GM12878 (cell line): Measurements from ENCODE around the gene BANP. TPM values are rescaled to one million over a fixed set of nuclear protein-coding genes. Genes with fewer than 3 reads are reported as not detected.

ENCODE experiments used
- ATAC-seq: fragments of 200-7000 bp; cut with Tn5 transposase; 3 replicates; pipeline ENCODE4 v1.9.1; 2020; ENCODE audit warnings: mild to moderate bottlenecking, moderate library complexity
- BruUV-seq: library from RNA; stranded (reverse); fragments of 400-500 nt; replicated peaks from 2 replicates; lab custom pipeline; 2021; lab: Mats Ljungman, UMichigan
- CTCF ChIA-PET: fragments of 300-600 bp; sonication (Branson Sonifier 250); formaldehyde crosslinking; extraction: SDS; loops from one replicate; lab custom pipeline; 2021; ENCODE audit warnings: inconsistent platforms; lab: Yijun Ruan, JAX
- POLR2A ChIA-PET: fragments of 350-600 bp; formaldehyde crosslinking; extraction: SDS; loops from one replicate; lab custom pipeline; 2021; ENCODE audit warnings: inconsistent platforms; lab: Charles Lee
- RAD21 ChIA-PET: fragments of 300-600 bp; sonication (Branson Sonifier 250); formaldehyde crosslinking; loops from one replicate; lab custom pipeline; 2023; ENCODE audit warnings: antibody characterized with exemption; ENCODE audit not compliant: unreplicated experiment; lab: Charles Lee
- SMC1A ChIA-PET: fragments of 300-600 bp; sonication (Branson Sonifier 250); formaldehyde crosslinking; loops from one replicate; lab custom pipeline; 2023; ENCODE audit not compliant: unreplicated experiment, uncharacterized antibody; lab: Charles Lee
- DNase-seq: peaks from one replicate; pipeline ENCODE4 v3.0.0-alpha.2; 2011; ENCODE audit warnings: low read depth, low spot score
- FAIRE-seq: peaks from 3 replicates; lab custom pipeline; 2011; peaks lifted over from hg19 to GRCh38; lab: Jason Lieb, UNC
- H2AFZ ChIP-seq: 2 replicates; pipeline ENCODE4 v1.6.0; 2011; ENCODE audit warnings: low read depth, low read length, control low read depth; ENCODE audit not compliant: control insufficient read depth
- H3K27ac ChIP-seq: 2 replicates; pipeline ENCODE4 v1.5.1; 2011; ENCODE audit warnings: control low read depth; ENCODE audit not compliant: control insufficient read depth, insufficient read depth
- H3K27me3 ChIP-seq, 2 experiments: replicated peaks in 1 of 2; 2 replicates each; pipeline versions ENCODE4 v1.6.0 to v1.6.1; 2011; ENCODE audit warnings: low read length in 1 of 2; ENCODE audit not compliant: control insufficient read depth in 2 of 2, insufficient read depth in 2 of 2
- H3K36me3 ChIP-seq, 2 experiments: 2 replicates each; pipeline ENCODE4 v1.5.1; 2011; ENCODE audit warnings: low read length in 1 of 2; ENCODE audit not compliant: control insufficient read depth in 2 of 2, insufficient read depth in 2 of 2
- H3K4me1 ChIP-seq: 2 replicates; pipeline ENCODE4 v1.6.1; 2011; ENCODE audit warnings: mild to moderate bottlenecking, low read length, moderate library complexity, mixed read lengths; ENCODE audit not compliant: control insufficient read depth, insufficient read depth
- H3K4me2 ChIP-seq: 2 replicates; pipeline ENCODE4 v1.6.0; 2011; ENCODE audit warnings: control low read depth; ENCODE audit not compliant: control insufficient read depth, insufficient read depth
- H3K4me3 ChIP-seq: fragments of 200-600 bp; sonication (generic); 2 replicates; pipeline ENCODE4 v1.5.1; 2016
- H3K79me2 ChIP-seq: 2 replicates; pipeline ENCODE4 v1.6.0; 2011; ENCODE audit warnings: low read length; ENCODE audit not compliant: control insufficient read depth, insufficient read depth
- H3K9ac ChIP-seq: 2 replicates; pipeline ENCODE4 v1.8.0; 2011; ENCODE audit warnings: low read length, control low read depth, mixed read lengths; ENCODE audit not compliant: control insufficient read depth, insufficient read depth
- H3K9me3 ChIP-seq: replicated peaks from 3 replicates; pipeline ENCODE4 v1.5.1; 2011; ENCODE audit warnings: mild to moderate bottlenecking, low read length; ENCODE audit not compliant: control insufficient read depth, insufficient read depth
- H4K20me1 ChIP-seq: 2 replicates; pipeline ENCODE4 v1.6.0; 2011; ENCODE audit not compliant: control insufficient read depth, insufficient read depth
- CHD1 ChIP-seq: IDR thresholded peaks from 2 replicates; pipeline ENCODE4 v1.6.1; 2012; ENCODE audit warnings: low read depth, low read length, improper control_type of control experiment
- ETV6 ChIP-seq, 2 experiments: fragments of 450-650 bp in 1 of 2; IDR thresholded peaks in 1 of 2; conservative IDR thresholded peaks in 1 of 2; 2 replicates each; pipeline ENCODE4 v1.6.1; 2014; ENCODE audit warnings: antibody characterized with exemption in 1 of 2, borderline replicate concordance in 1 of 2, low read depth in 1 of 2, mild to moderate bottlenecking in 1 of 2, moderate library complexity in 1 of 2
- FOS ChIP-seq: IDR thresholded peaks from 3 replicates; pipeline ENCODE4 v1.6.1; 2011; ENCODE audit warnings: borderline replicate concordance; ENCODE audit not compliant: insufficient read length; ENCODE audit errors: extremely low read depth
- MYC ChIP-seq: IDR thresholded peaks from 2 replicates; pipeline ENCODE4 v1.6.1; 2011; ENCODE audit warnings: mild to moderate bottlenecking, low read length, moderate library complexity, inconsistent platforms; ENCODE audit not compliant: insufficient read depth, insufficient replicate concordance, insufficient read length, severe bottlenecking
- NFYA ChIP-seq: IDR thresholded peaks from 2 replicates; pipeline ENCODE4 v1.6.1; 2011; ENCODE audit warnings: low read depth, mild to moderate bottlenecking, low read length, improper control_type of control experiment, borderline replicate concordance
- SMC3 ChIP-seq: IDR thresholded peaks from 2 replicates; pipeline ENCODE4 v1.6.1; 2011; ENCODE audit warnings: low read length, improper control_type of control experiment, borderline replicate concordance
- WGBS: methylation state at CpG from one replicate; pipeline ENCODE4 v1.1.6; 2016; ENCODE audit warnings: low lambda C conversion rate; ENCODE audit not compliant: insufficient replicate concordance, insufficient coverage; ENCODE audit errors: missing lambda C conversion rate; 5-methylcytosine and 5-hydroxymethylcytosine counted together
- in situ Hi-C: fragments of 300-500 bp; cut with MboI; formaldehyde crosslinking; loops from 9 replicates; pipeline ENCODE4 v1.14.3; 2018; ENCODE audit warnings: mixed read lengths
- intact Hi-C: fragments of 100-400 bp; cut with micrococcal nuclease; formaldehyde crosslinking; loops from one replicate; pipeline ENCODE4 v1.14.2; 2022; ENCODE audit not compliant: unreplicated experiment
- polyA plus RNA-seq, 11 experiments: library from polyadenylated mRNA; depleted of rRNA in 4 of 11; unstranded in 6 of 11; stranded (reverse) in 5 of 11; fragments of >200 nt; fragmentation: Nextera tagmentation in 4 of 11; fragmentation: Illumina TruSeq in 1 of 11; extraction: Ambion mirVana in 4 of 11; extraction: Trizol in 1 of 11; gene quantifications; 1 replicate in 1 of 11; 2 replicates in 10 of 11; pipeline versions ENCODE4 v1.2.1 to v1.2.3, GENCODE V29; 2011 to 2016; ENCODE audit warnings: inconsistent platforms in 2 of 11, missing spikeins in 2 of 11, low read depth in 1 of 11
- total RNA-seq, 4 experiments: library from RNA; depleted of rRNA in 3 of 4; stranded (reverse); fragments of >200 nt in 3 of 4; fragmentation: Illumina TruSeq in 1 of 4; extraction: Trizol in 1 of 4; gene quantifications; 2 replicates each; pipeline versions ENCODE4 v1.2.1 to v1.2.3, GENCODE V29; 2013 to 2021
- TF ChIP-seq, protein P1 (sequence below): fragments of 150-350 bp; IDR thresholded peaks from 2 replicates; pipeline ENCODE4 v1.6.1; 2014; ENCODE audit warnings: mild to moderate bottlenecking, low read depth, low read length
- TF ChIP-seq, protein P2 (sequence below): fragments of 450-650 bp; IDR thresholded peaks from 2 replicates; pipeline ENCODE4 v1.6.1; 2017; ENCODE audit warnings: antibody characterized with exemption, mild to moderate bottlenecking, moderate library complexity
- TF ChIP-seq, protein P3 (sequence below): IDR thresholded peaks from 2 replicates; pipeline ENCODE4 v1.6.1; 2011; ENCODE audit warnings: borderline replicate concordance, low read depth, mild to moderate bottlenecking, moderate library complexity, mixed read lengths, low read length; ENCODE audit not compliant: insufficient read depth; ENCODE audit errors: extremely low read length

Gene BANP
- total and polyA plus RNA-seq, 10 of the 15 experiments (the other 5 are each of a cell fraction or from before 2014, with no cell fraction given): 3.9 to 21.9 (median 12.2) TPM

DNA sequence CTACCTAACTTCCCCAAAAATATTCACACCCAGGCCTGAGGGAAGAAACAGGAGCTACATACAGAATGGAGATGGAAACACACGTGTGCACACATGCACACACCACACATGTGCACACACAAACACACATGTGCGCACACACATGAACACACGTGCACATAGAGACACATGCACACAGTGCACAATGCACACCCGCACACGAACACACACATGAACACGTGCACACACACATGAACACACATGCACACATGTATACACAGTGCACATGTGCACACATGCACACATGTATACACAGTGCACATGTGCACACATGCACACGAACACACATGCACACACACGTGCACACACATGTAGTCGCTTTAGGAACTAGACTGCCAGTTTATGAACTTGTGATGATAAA lies 33.7 kb upstream of the BANP start:
- Histone ChIP-seq H3K4me1 (no peaks in the 10 kb centered on the region), H4K20me1 (no peaks in the 10 kb centered on the region), H3K27ac (no peak overlapping the region), H3K4me2 (no peak overlapping the region), H3K27me3 (no peaks in the 10 kb centered on the region), H3K9ac (no peak overlapping the region), H3K79me2 (no peaks in the 10 kb centered on the region), H3K36me3 (no peaks in the 10 kb centered on the region; a peak in 1 of 4 replicates), H3K4me3 (no peak overlapping the region), H2AFZ (no peak overlapping the region), H3K9me3 (no peaks in the 10 kb centered on the region)
- no TSS peak for BruUV-seq
- ChIA-PET RAD21 (no interaction called here), POLR2A (no interaction called here), SMC1A (no interaction called here), CTCF (no interaction called here)
- no peak for FAIRE-seq
- no peak for DNase-seq
- no peak for ATAC-seq
- in situ Hi-C loops: no loop called here
- intact Hi-C loops: no loop called here
- WGBS: 48% methylated on average over 9 of the region's 9 CpGs
- TF ChIP-seq, protein P1, sequence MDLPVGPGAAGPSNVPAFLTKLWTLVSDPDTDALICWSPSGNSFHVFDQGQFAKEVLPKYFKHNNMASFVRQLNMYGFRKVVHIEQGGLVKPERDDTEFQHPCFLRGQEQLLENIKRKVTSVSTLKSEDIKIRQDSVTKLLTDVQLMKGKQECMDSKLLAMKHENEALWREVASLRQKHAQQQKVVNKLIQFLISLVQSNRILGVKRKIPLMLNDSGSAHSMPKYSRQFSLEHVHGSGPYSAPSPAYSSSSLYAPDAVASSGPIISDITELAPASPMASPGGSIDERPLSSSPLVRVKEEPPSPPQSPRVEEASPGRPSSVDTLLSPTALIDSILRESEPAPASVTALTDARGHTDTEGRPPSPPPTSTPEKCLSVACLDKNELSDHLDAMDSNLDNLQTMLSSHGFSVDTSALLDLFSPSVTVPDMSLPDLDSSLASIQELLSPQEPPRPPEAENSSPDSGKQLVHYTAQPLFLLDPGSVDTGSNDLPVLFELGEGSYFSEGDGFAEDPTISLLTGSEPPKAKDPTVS: no peak
- TF ChIP-seq SMC3: no peak
- TF ChIP-seq NFYA: no peak
- TF ChIP-seq ETV6 (conservative IDR thresholded peaks at IDR 0.05 in 1 of 2, IDR thresholded peaks at IDR 0.05 in 1 of 2; ENCODE audit: borderline replicate concordance in 1 of 2, low read depth in 1 of 2): no peak
- no peak for TF ChIP-seq FOS
- TF ChIP-seq CHD1: no peak
- no peak for TF ChIP-seq MYC
- TF ChIP-seq, protein P2, sequence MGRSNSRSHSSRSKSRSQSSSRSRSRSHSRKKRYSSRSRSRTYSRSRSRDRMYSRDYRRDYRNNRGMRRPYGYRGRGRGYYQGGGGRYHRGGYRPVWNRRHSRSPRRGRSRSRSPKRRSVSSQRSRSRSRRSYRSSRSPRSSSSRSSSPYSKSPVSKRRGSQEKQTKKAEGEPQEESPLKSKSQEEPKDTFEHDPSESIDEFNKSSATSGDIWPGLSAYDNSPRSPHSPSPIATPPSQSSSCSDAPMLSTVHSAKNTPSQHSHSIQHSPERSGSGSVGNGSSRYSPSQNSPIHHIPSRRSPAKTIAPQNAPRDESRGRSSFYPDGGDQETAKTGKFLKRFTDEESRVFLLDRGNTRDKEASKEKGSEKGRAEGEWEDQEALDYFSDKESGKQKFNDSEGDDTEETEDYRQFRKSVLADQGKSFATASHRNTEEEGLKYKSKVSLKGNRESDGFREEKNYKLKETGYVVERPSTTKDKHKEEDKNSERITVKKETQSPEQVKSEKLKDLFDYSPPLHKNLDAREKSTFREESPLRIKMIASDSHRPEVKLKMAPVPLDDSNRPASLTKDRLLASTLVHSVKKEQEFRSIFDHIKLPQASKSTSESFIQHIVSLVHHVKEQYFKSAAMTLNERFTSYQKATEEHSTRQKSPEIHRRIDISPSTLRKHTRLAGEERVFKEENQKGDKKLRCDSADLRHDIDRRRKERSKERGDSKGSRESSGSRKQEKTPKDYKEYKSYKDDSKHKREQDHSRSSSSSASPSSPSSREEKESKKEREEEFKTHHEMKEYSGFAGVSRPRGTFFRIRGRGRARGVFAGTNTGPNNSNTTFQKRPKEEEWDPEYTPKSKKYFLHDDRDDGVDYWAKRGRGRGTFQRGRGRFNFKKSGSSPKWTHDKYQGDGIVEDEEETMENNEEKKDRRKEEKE: no peak
- TF ChIP-seq, protein P3, sequence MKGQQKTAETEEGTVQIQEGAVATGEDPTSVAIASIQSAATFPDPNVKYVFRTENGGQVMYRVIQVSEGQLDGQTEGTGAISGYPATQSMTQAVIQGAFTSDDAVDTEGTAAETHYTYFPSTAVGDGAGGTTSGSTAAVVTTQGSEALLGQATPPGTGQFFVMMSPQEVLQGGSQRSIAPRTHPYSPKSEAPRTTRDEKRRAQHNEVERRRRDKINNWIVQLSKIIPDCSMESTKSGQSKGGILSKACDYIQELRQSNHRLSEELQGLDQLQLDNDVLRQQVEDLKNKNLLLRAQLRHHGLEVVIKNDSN: no peak
